ENCODE data around the gene EVA1A. TPM values are rescaled to one million over a fixed set of nuclear protein-coding genes. Genes with fewer than 3 reads are reported as not detected.

EVA1A gene
- total and polyA plus RNA-seq, 2 of the 8 experiments (the other 6 are each of a cell fraction or from before 2014, with no cell fraction given), result 2.4 to 4.3 TPM

GRCh38 chr2:75548036-75548573 is 12.6 kb downstream of the EVA1A start (continued):
- TF ChIP-seq TEAD4 (IDR thresholded peaks at IDR 0.05; ENCODE audit: low read depth, low read length) (no peak), KDM5A (IDR thresholded peaks at IDR 0.05; ENCODE audit: low read length) (no peak), SP4 (IDR thresholded peaks at IDR 0.05; ENCODE audit: low read length) (no peak), FOSL1 (IDR thresholded peaks at IDR 0.05; ENCODE audit: insufficient read depth, low read depth, low read length) (no peak), MAFK (IDR thresholded peaks at IDR 0.05; ENCODE audit: low read depth, low read length) (no peak), EGR1 (IDR thresholded peaks at IDR 0.05; ENCODE audit: borderline replicate concordance, low read depth, low read length) (no peak), POU5F1 (IDR thresholded peaks at IDR 0.05; ENCODE audit: low read depth, low read length) (no peak), CHD1 (IDR thresholded peaks at IDR 0.05; ENCODE audit: low read depth, low read length) (no peak), RNF2 (IDR thresholded peaks at IDR 0.05; ENCODE audit: borderline replicate concordance, low read depth, low read length, missing control alignments, poor library complexity, severe bottlenecking) (no peak), TCF12 (IDR thresholded peaks at IDR 0.05; ENCODE audit: low read depth, low read length) (no peak)

Data from H1 (cell line).